HEK293T (cell line): ENCODE data around the gene ESYT3.

Source experiments
- CTCF ChIA-PET: fragments of 350-600 bp; formaldehyde crosslinking; extraction: SDS; loops from one replicate; lab custom pipeline; 2021; ENCODE audit warnings: antibody characterized with exemption, inconsistent platforms; lab: Yijun Ruan, JAX
- POLR2A ChIA-PET: fragments of 350-600 bp; formaldehyde crosslinking; extraction: SDS; loops from one replicate; lab custom pipeline; 2020; ENCODE audit warnings: antibody characterized with exemption, inconsistent platforms; lab: Yijun Ruan, JAX
- DNase-seq: peaks from one replicate; pipeline ENCODE4 v3.0.0; 2012; ENCODE audit warnings: mixed read lengths; ENCODE audit errors: extremely low spot score
- ARNT ChIP-seq: fragments of 450-650 bp; IDR thresholded peaks from 2 replicates; pipeline ENCODE4 v1.6.1; 2017; ENCODE audit warnings: mild to moderate bottlenecking
- BHLHE40 ChIP-seq: fragments of 450-650 bp; IDR thresholded peaks from 2 replicates; pipeline ENCODE4 v1.6.1; 2016; ENCODE audit warnings: mild to moderate bottlenecking, moderate library complexity, borderline replicate concordance
- CTBP1 ChIP-seq: fragments of 450-650 bp; IDR thresholded peaks from 2 replicates; pipeline ENCODE4 v1.6.1; 2016; ENCODE audit warnings: borderline replicate concordance
- ELF4 ChIP-seq: fragments of 450-650 bp; IDR thresholded peaks from 2 replicates; pipeline ENCODE4 v1.6.1; 2017; ENCODE audit warnings: antibody characterized with exemption
- FOXA1 ChIP-seq: fragments of 450-650 bp; IDR thresholded peaks from 2 replicates; pipeline ENCODE4 v1.6.1; 2016; ENCODE audit warnings: mild to moderate bottlenecking
- FOXK2 ChIP-seq: fragments of 450-650 bp; IDR thresholded peaks from 2 replicates; pipeline ENCODE4 v1.6.1; 2016; ENCODE audit warnings: mild to moderate bottlenecking
- FOXM1 ChIP-seq: fragments of 450-650 bp; IDR thresholded peaks from 2 replicates; pipeline ENCODE4 v1.6.1; 2017; ENCODE audit warnings: mild to moderate bottlenecking, borderline replicate concordance
- HDGF ChIP-seq: fragments of 450-650 bp; IDR thresholded peaks from 2 replicates; pipeline ENCODE4 v1.6.1; 2017; ENCODE audit warnings: antibody characterized with exemption, borderline replicate concordance
- L3MBTL2 ChIP-seq: fragments of 450-650 bp; conservative IDR thresholded peaks from 2 replicates; pipeline ENCODE4 v1.6.1; 2016; ENCODE audit warnings: mild to moderate bottlenecking
- LEF1 ChIP-seq: fragments of 450-650 bp; IDR thresholded peaks from 2 replicates; pipeline ENCODE4 v1.6.1; 2017; ENCODE audit warnings: mild to moderate bottlenecking, borderline replicate concordance
- NFRKB ChIP-seq: fragments of 450-650 bp; IDR thresholded peaks from 2 replicates; pipeline ENCODE4 v1.6.1; 2016; ENCODE audit warnings: mild to moderate bottlenecking, moderate library complexity
- SP1 ChIP-seq: fragments of 450-650 bp; IDR thresholded peaks from 2 replicates; pipeline ENCODE4 v1.6.1; 2017
- SUZ12 ChIP-seq: fragments of 450-650 bp; IDR thresholded peaks from 2 replicates; pipeline ENCODE4 v1.6.1; 2016; ENCODE audit warnings: mild to moderate bottlenecking
- TARDBP ChIP-seq: fragments of 450-650 bp; IDR thresholded peaks from 2 replicates; pipeline ENCODE4 v1.6.1; 2016
- ZNF384 ChIP-seq: fragments of 450-650 bp; IDR thresholded peaks from 2 replicates; pipeline ENCODE4 v1.6.1; 2016
- TF ChIP-seq, protein P1 (sequence below): fragments of 450-650 bp; IDR thresholded peaks from 2 replicates; pipeline ENCODE4 v1.6.1; 2016

Gene ESYT3

DNA sequence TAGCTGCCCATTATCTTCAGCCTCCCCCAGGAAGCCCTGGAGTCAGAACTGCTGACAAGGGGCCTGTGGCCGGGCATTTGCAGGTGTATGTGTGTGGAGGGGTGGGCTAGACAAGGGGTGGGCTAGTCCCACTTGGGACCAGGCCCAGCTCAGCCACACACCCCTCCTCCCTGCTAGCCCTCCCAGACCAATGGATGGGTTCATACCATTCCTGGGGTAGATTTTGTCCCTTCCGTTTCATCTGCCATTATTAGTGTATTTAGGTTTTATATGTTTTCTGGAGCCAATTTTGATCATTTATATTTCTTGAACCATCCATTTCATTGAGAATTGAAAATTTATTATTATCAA is 43.9 kb upstream of the ESYT3 start:
- POLR2A ChIA-PET, result no interaction called here
- TF ChIP-seq NFRKB (no peak), CTBP1 (no peak), BHLHE40 (no peak), FOXA1 (no peak), SUZ12 (no peak), ELF4 (no peak), L3MBTL2 (no peak), ARNT (no peak), SP1 (no peak), TARDBP (no peak), FOXM1 (no peak), FOXK2 (no peak)
- TF ChIP-seq, protein P1, sequence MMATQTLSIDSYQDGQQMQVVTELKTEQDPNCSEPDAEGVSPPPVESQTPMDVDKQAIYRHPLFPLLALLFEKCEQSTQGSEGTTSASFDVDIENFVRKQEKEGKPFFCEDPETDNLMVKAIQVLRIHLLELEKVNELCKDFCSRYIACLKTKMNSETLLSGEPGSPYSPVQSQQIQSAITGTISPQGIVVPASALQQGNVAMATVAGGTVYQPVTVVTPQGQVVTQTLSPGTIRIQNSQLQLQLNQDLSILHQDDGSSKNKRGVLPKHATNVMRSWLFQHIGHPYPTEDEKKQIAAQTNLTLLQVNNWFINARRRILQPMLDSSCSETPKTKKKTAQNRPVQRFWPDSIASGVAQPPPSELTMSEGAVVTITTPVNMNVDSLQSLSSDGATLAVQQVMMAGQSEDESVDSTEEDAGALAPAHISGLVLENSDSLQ, result no peak
- CTCF ChIA-PET, result interaction anchor here (0.9 kb wide), 1 partner anchor 10 kb away, joined by 4 read pairs; no protein-coding TSS in a partner anchor

DNA sequence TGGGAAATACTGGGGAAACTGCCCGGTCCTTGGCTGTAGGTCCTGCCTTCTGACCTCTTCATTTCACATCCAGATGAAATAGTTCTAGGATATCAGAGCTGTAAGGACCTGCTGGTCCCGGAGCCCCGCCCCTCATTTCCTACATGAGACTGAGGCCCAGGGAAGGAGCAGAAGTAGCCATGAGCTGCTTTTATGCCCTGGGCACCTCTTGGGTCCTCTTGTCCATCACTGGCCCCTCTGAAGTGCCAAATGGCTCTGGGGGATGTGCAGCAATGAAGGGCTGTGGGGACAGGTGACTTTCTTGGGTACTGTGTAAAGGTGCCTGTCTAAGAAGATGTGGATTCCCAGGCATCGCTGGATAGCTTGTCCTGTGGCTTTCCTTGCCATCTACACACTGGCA is 40.3 kb upstream of the ESYT3 start:
- POLR2A ChIA-PET, result interaction anchor here (1.1 kb wide), 1 partner anchor 10 kb away, joined by 3 read pairs; no protein-coding TSS in a partner anchor
- CTCF ChIA-PET, result no interaction called here
- DNase-seq, result no peak
- TF ChIP-seq ZNF384, result no peak
- TF ChIP-seq SUZ12, result no peak
- no peak for TF ChIP-seq HDGF
- no peak for TF ChIP-seq FOXM1
- no peak for TF ChIP-seq SP1
- no peak for TF ChIP-seq BHLHE40
- TF ChIP-seq, protein P1, result no peak
- no peak for TF ChIP-seq CTBP1
- no peak for TF ChIP-seq FOXK2
- TF ChIP-seq FOXA1, result no peak
- no peak for TF ChIP-seq TARDBP
- TF ChIP-seq ELF4, result no peak
- no peak for TF ChIP-seq ARNT

More for the DNA sequence above, 43.9 kb upstream of the ESYT3 start:
- no peak for DNase-seq

DNA sequence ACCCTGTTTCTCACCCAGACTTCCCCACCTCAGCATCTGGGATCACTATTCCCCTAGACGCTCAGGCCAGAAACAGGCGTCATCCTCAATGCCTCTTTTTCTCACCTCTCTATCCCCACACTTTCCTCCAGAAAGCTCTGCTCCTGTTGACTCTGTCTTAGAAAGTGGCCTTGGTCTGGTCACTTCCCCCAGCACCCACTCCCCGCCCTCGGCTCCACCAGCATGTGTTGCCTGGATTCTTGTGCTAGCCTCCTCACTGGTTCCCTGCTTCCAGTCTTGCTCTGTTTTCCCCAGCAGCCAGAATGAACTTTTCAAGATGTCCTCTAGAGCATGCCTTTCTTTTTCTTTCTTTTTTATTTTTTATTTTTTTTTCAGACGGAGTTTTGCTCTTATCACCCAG is 39.7 kb upstream of the ESYT3 start:
- DNase-seq, result no peak
- TF ChIP-seq NFRKB, result no peak
- TF ChIP-seq, protein P1, result no peak
- no peak for TF ChIP-seq FOXK2
- no peak for TF ChIP-seq BHLHE40
- no peak for TF ChIP-seq FOXM1
- no peak for TF ChIP-seq FOXA1
- TF ChIP-seq LEF1, result no peak
- no peak for TF ChIP-seq L3MBTL2
- no peak for TF ChIP-seq ELF4
- no peak for TF ChIP-seq ARNT
- no peak for TF ChIP-seq SUZ12
- no peak for TF ChIP-seq SP1
- no peak for TF ChIP-seq ZNF384
- no peak for TF ChIP-seq CTBP1
- TF ChIP-seq TARDBP, result no peak
- TF ChIP-seq HDGF, result no peak
- CTCF ChIA-PET, result no interaction called here
- POLR2A ChIA-PET, result interaction anchor here (1.1 kb wide), 1 partner anchor 11 kb away, joined by 3 read pairs; no protein-coding TSS in a partner anchor

DNA sequence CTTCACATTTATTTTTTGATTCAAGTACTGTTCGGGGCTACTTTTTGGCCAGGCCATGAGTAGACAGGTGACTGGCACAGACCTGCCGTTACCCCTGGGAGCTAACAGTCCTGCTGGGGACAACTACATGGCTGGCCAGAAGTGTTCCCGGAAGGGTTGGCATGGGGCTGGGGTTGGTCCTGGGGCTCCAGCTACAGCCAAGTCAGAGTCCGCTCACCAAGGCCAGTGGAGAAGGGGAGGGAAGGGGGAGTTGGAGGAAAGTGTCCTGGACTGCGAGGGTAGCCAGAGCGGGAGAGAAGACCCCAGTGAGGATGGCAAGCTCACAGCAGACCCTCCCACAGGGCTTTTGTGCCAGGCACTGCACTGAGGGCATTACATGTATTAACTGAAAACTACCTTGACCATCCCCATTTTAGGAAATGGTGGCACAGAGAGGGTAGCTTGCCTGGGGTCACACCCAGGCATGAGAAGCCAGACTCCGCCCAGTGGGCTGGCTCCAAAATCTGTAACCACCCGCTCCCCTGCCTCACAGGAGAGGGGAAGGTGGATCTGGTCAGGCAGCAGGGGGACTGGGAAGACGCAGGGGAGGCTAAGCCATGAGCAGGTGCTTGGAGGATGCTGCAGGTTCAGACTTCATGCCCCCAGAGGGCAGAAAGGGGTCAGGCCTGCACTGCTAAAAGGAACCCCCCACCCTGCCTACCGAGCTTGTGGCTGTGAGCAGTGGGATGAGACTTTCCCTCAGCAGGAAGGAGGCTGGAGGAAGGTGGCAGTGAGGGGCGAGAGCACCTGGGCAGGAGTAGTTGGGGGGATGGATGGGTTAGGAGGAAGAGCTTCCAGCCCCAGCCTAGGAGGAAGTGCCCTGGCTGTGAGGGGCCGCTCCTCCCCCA is 38.3 kb upstream of the ESYT3 start:
- TF ChIP-seq FOXM1 (no peak), TARDBP (no peak), SP1 (no peak), CTBP1 (no peak), LEF1 (no peak), L3MBTL2 (no peak)
- CTCF ChIA-PET, result no interaction called here
- POLR2A ChIA-PET, result no interaction called here
- no peak for DNase-seq

DNA sequence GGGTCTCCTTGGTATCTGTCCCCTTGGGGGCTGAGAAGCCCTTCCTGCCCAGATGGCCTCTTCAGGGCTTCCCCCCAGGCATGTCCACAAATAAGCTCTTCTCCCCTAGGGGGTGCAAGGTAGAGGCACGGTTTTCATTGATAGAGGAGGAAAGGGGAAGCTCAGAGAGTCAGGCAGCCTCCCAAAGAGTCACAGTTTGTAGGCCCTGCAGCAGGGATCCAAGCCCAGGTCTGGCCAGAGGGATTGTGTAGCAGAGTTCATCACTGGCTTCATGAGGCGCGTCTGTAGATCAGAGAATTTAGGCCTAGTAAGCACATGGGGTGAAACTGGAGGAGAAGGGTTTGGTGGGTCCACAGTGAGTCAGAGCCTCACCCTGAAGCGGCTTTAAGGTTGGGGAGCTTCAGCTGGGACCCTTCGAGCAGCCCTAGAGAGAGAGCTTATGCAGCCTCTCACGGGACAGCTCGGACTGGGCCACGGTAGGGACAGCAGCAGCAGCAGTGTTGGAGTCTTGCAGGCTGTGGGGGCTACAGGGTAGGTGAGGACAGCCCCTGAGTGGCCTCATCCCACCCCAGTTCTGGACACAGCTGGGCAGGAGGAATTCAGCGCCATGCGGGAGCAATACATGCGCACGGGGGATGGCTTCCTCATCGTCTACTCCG is 37.5 kb upstream of the ESYT3 start:
- DNase-seq, result no peak
- CTCF ChIA-PET, result no interaction called here
- POLR2A ChIA-PET, result no interaction called here
- TF ChIP-seq NFRKB (no peak), BHLHE40 (no peak), FOXA1 (no peak)

DNA sequence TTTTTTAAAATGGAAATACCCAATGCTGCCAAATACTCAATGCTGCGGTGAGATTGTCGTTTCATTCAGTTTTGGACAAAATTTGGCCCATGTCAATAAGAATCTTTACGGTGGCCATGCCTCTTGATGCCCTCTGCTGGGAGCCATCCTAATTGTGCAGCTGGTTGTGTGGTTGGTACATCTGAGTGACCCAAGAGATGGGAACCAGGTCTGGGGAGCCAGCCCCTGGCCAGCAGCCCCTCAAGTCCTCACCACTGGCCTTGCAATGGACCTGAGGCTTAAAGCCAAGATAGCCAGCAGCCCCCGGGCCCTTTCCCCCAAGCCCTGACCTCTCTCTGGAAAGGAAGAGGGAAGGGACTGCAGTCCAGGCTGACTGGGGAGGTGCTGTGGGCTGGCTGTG is 36.4 kb upstream of the ESYT3 start:
- CTCF ChIA-PET, result no interaction called here
- POLR2A ChIA-PET, result no interaction called here
- DNase-seq, result no peak
- TF ChIP-seq FOXK2 (no peak), BHLHE40 (no peak), ELF4 (no peak), SP1 (no peak), ZNF384 (no peak), TARDBP (no peak), SUZ12 (no peak), FOXA1 (no peak), L3MBTL2 (no peak), HDGF (no peak), ARNT (no peak), LEF1 (no peak), NFRKB (no peak), CTBP1 (no peak)
- TF ChIP-seq, protein P1, result no peak
